Measurements from ENCODE around the gene PVALEF. TPM values are rescaled to one million over a fixed set of nuclear protein-coding genes. Genes with fewer than 3 reads are reported as not detected.

Gene PVALEF
- polyA plus RNA-seq, 1 of the 3 experiments (the other 2 are of a cell fraction), result not detected

DNA sequence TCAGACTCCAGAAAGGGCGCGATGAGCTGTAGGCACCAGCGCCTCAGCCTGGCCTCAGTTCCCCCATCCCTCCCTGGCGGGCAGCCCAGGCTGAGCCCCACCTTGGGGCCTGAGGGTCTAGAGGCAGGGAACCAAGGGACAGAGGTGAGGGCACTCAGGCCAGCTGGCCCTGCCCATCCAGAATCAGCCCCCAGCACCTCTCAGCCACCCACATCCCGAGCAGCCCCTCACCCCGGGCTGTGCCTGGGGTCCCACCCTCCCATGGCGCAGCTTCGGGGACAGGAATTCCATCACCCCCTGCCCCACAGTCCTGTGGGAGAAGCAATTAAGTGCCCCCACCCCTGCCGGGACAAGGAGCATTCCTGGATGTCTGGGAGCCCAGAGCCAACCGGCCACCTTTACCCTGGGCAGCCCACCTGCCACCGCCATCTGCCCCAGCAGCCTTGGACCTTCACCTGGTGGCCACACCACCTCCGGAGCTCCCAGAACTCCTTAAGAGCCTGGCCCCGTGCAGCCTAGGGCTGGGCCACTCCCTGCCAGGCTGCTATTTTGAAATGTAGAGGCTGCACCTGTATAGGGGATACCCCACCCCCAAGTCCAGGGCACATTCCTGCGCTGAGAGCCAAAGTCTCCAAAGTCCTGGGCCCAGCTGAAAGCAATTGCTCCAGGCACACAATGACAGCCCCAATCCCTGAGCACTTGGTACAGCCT is 33.7 kb upstream of the PVALEF start:
- Histone ChIP-seq H3K27ac (ENCODE audit: low read depth in 2 of 2, low read length in 1 of 2) (no peak overlapping the region), H3K9me2 (no peaks in the 10 kb centered on the region), H3K36me3 (replicated peaks in 1 of 2; ENCODE audit: control insufficient read depth in 1 of 2, insufficient read depth in 2 of 2, low read length in 1 of 2) (no peaks in the 10 kb centered on the region), H3K4me3 (ENCODE audit: low read depth in 2 of 2, low read length in 1 of 2) (no peak overlapping the region), H3K4me2 (no peak overlapping the region), H4K20me1 (ENCODE audit: insufficient read depth) (no peaks in the 10 kb centered on the region), H3K27me3 (ENCODE audit: insufficient read depth) (peaks cover 6% of the 10 kb centered on the region; the same call in 1 of the 2 replicates), H3K79me2 (ENCODE audit: insufficient read depth) (no peaks in the 10 kb centered on the region), H3F3A (replicated peaks; ENCODE audit: insufficient read depth) (no peaks in the 10 kb centered on the region), H3K4me1 (ENCODE audit: control insufficient read depth in 1 of 2, insufficient read depth in 2 of 2, low read depth in 1 of 2, low read length in 1 of 2) (peaks cover 0 to 4% of the 10 kb centered on the region in 2 experiments; a peak in 1 of 4 replicates), H3K9me3 (no peaks in the 10 kb centered on the region), H3K9ac (no peak overlapping the region), H2AFZ (ENCODE audit: low read depth) (no peak overlapping the region)
- ChIA-PET CTCF (interaction anchor here (0.6 to 3.4 kb wide), 6 partner anchors 11 to 378 kb away, joined by 3 to 28 read pairs (median 7); no protein-coding TSS in a partner anchor), POLR2A (interaction anchor here (1.5 kb wide), 1 partner anchor 11 kb away, joined by 4 read pairs; no protein-coding TSS in a partner anchor)
- DNase-seq, result no peak
- TF ChIP-seq EP300 (IDR thresholded peaks at IDR 0.05; ENCODE audit: borderline replicate concordance in 1 of 2, low read depth in 1 of 2, low read length in 1 of 2), result no peak
- TF ChIP-seq, protein P1, sequence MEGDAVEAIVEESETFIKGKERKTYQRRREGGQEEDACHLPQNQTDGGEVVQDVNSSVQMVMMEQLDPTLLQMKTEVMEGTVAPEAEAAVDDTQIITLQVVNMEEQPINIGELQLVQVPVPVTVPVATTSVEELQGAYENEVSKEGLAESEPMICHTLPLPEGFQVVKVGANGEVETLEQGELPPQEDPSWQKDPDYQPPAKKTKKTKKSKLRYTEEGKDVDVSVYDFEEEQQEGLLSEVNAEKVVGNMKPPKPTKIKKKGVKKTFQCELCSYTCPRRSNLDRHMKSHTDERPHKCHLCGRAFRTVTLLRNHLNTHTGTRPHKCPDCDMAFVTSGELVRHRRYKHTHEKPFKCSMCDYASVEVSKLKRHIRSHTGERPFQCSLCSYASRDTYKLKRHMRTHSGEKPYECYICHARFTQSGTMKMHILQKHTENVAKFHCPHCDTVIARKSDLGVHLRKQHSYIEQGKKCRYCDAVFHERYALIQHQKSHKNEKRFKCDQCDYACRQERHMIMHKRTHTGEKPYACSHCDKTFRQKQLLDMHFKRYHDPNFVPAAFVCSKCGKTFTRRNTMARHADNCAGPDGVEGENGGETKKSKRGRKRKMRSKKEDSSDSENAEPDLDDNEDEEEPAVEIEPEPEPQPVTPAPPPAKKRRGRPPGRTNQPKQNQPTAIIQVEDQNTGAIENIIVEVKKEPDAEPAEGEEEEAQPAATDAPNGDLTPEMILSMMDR (IDR thresholded peaks at IDR 0.05), result no peak
- no peak for TF ChIP-seq GATA2 (CRISPR knock-in tag; IDR thresholded peaks at IDR 0.05)
- no peak for TF ChIP-seq MEF2A (IDR thresholded peaks at IDR 0.05; ENCODE audit: borderline replicate concordance, low read depth)
- TF ChIP-seq, protein P2, sequence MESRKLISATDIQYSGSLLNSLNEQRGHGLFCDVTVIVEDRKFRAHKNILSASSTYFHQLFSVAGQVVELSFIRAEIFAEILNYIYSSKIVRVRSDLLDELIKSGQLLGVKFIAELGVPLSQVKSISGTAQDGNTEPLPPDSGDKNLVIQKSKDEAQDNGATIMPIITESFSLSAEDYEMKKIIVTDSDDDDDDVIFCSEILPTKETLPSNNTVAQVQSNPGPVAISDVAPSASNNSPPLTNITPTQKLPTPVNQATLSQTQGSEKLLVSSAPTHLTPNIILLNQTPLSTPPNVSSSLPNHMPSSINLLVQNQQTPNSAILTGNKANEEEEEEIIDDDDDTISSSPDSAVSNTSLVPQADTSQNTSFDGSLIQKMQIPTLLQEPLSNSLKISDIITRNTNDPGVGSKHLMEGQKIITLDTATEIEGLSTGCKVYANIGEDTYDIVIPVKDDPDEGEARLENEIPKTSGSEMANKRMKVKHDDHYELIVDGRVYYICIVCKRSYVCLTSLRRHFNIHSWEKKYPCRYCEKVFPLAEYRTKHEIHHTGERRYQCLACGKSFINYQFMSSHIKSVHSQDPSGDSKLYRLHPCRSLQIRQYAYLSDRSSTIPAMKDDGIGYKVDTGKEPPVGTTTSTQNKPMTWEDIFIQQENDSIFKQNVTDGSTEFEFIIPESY (IDR thresholded peaks at IDR 0.05; ENCODE audit: borderline replicate concordance, low read depth), result no peak
- TF ChIP-seq TAF1 (IDR thresholded peaks at IDR 0.05; ENCODE audit: borderline replicate concordance, low read depth, low read length), result no peak
- TF ChIP-seq, protein P3, sequence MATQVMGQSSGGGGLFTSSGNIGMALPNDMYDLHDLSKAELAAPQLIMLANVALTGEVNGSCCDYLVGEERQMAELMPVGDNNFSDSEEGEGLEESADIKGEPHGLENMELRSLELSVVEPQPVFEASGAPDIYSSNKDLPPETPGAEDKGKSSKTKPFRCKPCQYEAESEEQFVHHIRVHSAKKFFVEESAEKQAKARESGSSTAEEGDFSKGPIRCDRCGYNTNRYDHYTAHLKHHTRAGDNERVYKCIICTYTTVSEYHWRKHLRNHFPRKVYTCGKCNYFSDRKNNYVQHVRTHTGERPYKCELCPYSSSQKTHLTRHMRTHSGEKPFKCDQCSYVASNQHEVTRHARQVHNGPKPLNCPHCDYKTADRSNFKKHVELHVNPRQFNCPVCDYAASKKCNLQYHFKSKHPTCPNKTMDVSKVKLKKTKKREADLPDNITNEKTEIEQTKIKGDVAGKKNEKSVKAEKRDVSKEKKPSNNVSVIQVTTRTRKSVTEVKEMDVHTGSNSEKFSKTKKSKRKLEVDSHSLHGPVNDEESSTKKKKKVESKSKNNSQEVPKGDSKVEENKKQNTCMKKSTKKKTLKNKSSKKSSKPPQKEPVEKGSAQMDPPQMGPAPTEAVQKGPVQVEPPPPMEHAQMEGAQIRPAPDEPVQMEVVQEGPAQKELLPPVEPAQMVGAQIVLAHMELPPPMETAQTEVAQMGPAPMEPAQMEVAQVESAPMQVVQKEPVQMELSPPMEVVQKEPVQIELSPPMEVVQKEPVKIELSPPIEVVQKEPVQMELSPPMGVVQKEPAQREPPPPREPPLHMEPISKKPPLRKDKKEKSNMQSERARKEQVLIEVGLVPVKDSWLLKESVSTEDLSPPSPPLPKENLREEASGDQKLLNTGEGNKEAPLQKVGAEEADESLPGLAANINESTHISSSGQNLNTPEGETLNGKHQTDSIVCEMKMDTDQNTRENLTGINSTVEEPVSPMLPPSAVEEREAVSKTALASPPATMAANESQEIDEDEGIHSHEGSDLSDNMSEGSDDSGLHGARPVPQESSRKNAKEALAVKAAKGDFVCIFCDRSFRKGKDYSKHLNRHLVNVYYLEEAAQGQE (IDR thresholded peaks at IDR 0.05; ENCODE audit: low read depth, low read length), result no peak
- TF ChIP-seq RCOR1 (IDR thresholded peaks at IDR 0.05; ENCODE audit: low read length), result no peak
- TF ChIP-seq, protein P4, sequence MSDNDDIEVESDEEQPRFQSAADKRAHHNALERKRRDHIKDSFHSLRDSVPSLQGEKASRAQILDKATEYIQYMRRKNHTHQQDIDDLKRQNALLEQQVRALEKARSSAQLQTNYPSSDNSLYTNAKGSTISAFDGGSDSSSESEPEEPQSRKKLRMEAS (IDR thresholded peaks at IDR 0.05; ENCODE audit: low read depth), result no peak
- TF ChIP-seq POLR2AphosphoS5 (IDR thresholded peaks at IDR 0.05; ENCODE audit: low read depth, low read length), result no peak
- TF ChIP-seq, protein P5, sequence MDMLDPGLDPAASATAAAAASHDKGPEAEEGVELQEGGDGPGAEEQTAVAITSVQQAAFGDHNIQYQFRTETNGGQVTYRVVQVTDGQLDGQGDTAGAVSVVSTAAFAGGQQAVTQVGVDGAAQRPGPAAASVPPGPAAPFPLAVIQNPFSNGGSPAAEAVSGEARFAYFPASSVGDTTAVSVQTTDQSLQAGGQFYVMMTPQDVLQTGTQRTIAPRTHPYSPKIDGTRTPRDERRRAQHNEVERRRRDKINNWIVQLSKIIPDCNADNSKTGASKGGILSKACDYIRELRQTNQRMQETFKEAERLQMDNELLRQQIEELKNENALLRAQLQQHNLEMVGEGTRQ (IDR thresholded peaks at IDR 0.05; ENCODE audit: borderline replicate concordance, low read depth, low read length), result no peak
- TF ChIP-seq, protein P6, sequence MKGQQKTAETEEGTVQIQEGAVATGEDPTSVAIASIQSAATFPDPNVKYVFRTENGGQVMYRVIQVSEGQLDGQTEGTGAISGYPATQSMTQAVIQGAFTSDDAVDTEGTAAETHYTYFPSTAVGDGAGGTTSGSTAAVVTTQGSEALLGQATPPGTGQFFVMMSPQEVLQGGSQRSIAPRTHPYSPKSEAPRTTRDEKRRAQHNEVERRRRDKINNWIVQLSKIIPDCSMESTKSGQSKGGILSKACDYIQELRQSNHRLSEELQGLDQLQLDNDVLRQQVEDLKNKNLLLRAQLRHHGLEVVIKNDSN (IDR thresholded peaks at IDR 0.05; ENCODE audit: borderline replicate concordance, low read depth), result no peak
- whole genome bisulfite sequencing (ENCODE audit: low lambda C conversion rate), result 74% methylated on average over 9 of the region's 14 CpGs
